GM19467 (cell line): ENCODE measurements around the gene GABRR3.
"Not testable (repeated sequence)": the region's sequence is repeated elsewhere in the genome, so short reads cannot be mapped to it uniquely, and the experiment has no call there.

Source experiments
- ATAC-seq: cut with Tn5 transposase; IDR thresholded peaks from one replicate; pipeline ENCODE4 v1.9.1; 2021; ENCODE audit warnings: mild to moderate bottlenecking, moderate library complexity; ENCODE audit not compliant: unreplicated experiment

The GABRR3 gene

GRCh38 chr3:98022978-98023820 is 11.9 kb downstream of the GABRR3 start:
- peak; percentile 48 for ATAC-seq

GRCh38 chr3:98021830-98022560 is 13.1 kb downstream of the GABRR3 start:
- ATAC-seq = no peak

- no peak for ATAC-seq
Observed at GRCh38 chr3:98020412-98020811, 14.7 kb downstream of the GABRR3 start.

- no peak for ATAC-seq
Observed at GRCh38 chr3:98018301-98018700, 16.8 kb downstream of the GABRR3 start.

- ATAC-seq = no peak
Observed at GRCh38 chr3:98014268-98014585, 20.9 kb downstream of the GABRR3 start.

- ATAC-seq = no peak
Observed at GRCh38 chr3:98013411-98014267, 21.5 kb downstream of the GABRR3 start.

- ATAC-seq = no peak
Observed at GRCh38 chr3:98012979-98013378, 22.1 kb downstream of the GABRR3 start.

GRCh38 chr3:98010883-98011449 is 24.1 kb downstream of the GABRR3 start:
- ATAC-seq = not testable (repeated sequence)

GRCh38 chr3:98010194-98010882 is 24.8 kb downstream of the GABRR3 start:
- no peak for ATAC-seq

- peak; percentile 52 for ATAC-seq
Observed at GRCh38 chr3:98008855-98009254, 26.3 kb downstream of the GABRR3 start.

- no peak for ATAC-seq
Observed at GRCh38 chr3:98005438-98005837, 29.7 kb downstream of the GABRR3 start.

- no peak for ATAC-seq
Observed at GRCh38 chr3:98004721-98005120, 30.4 kb downstream of the GABRR3 start.

GRCh38 chr3:98003306-98003969 is 31.7 kb downstream of the GABRR3 start:
- ATAC-seq = peak; percentile 76

GRCh38 chr3:98002717-98003116 is 32.4 kb downstream of the GABRR3 start:
- no peak for ATAC-seq

- ATAC-seq = no peak
Observed at GRCh38 chr3:97999994-98000393, 35.1 kb downstream of the GABRR3 start.

- no peak for ATAC-seq
Observed at GRCh38 chr3:97999103-97999502, 36.0 kb downstream of the GABRR3 start.

- no peak for ATAC-seq
Observed at GRCh38 chr3:97996988-97997387, 38.1 kb downstream of the GABRR3 start.

- ATAC-seq = no peak
Observed at GRCh38 chr3:97994328-97994945, 40.7 kb downstream of the GABRR3 start.

GRCh38 chr3:97993526-97993925 is 41.6 kb downstream of the GABRR3 start:
- no peak for ATAC-seq
